ENCODE data around the gene STK17A. TPM values are rescaled to one million over a fixed set of nuclear protein-coding genes. Genes with fewer than 3 reads are reported as not detected.
"Not testable (repeated sequence)": the region's sequence is repeated elsewhere in the genome, so short reads cannot be mapped to it uniquely, and the experiment has no call there.

Gene STK17A
- total RNA-seq, 1 donor from 2014 or later = 15.6 TPM

- Mint-ChIP-seq H3K36me3 (peaks cover 43% of the 10 kb centered on the region), H3K27ac (no peak overlapping the region), H3K27me3 (ENCODE audit: insufficient read depth, low read depth) (no peaks in the 10 kb centered on the region), H3K4me3 (no peak overlapping the region), H3K9me3 (no peaks in the 10 kb centered on the region), H3K4me1 (no peaks in the 10 kb centered on the region)
- Histone ChIP-seq H3K4me1 (no peaks in the 10 kb centered on the region), H3K4me2 (no peak overlapping the region), H3K9ac (no peak overlapping the region), H4K20me1 (ENCODE audit: low read depth) (no peaks in the 10 kb centered on the region), H3K27me3 (no peaks in the 10 kb centered on the region), H3K36me3 (peaks cover 6% of the 10 kb centered on the region), H3K9me3 (ENCODE audit: low read depth) (no peaks in the 10 kb centered on the region), H3F3A (ENCODE audit: low read depth) (no peaks in the 10 kb centered on the region), H3K27ac (no peak overlapping the region), H2AFZ (replicated peaks) (no peak overlapping the region), H3K79me2 (ENCODE audit: low read depth) (no peaks in the 10 kb centered on the region), H3K4me3 (no peak overlapping the region)
- DNase-seq (ENCODE audit: low spot score) = no peak
- TF ChIP-seq EZH2 (IDR thresholded peaks at IDR 0.05) (no peak), EZH2phosphoT487 (IDR thresholded peaks at IDR 0.05) (no peak)
- TF ChIP-seq, protein P1, sequence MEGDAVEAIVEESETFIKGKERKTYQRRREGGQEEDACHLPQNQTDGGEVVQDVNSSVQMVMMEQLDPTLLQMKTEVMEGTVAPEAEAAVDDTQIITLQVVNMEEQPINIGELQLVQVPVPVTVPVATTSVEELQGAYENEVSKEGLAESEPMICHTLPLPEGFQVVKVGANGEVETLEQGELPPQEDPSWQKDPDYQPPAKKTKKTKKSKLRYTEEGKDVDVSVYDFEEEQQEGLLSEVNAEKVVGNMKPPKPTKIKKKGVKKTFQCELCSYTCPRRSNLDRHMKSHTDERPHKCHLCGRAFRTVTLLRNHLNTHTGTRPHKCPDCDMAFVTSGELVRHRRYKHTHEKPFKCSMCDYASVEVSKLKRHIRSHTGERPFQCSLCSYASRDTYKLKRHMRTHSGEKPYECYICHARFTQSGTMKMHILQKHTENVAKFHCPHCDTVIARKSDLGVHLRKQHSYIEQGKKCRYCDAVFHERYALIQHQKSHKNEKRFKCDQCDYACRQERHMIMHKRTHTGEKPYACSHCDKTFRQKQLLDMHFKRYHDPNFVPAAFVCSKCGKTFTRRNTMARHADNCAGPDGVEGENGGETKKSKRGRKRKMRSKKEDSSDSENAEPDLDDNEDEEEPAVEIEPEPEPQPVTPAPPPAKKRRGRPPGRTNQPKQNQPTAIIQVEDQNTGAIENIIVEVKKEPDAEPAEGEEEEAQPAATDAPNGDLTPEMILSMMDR (IDR thresholded peaks at IDR 0.05) = no peak
Observed at GRCh38 chr7:43625980-43626379, 43.1 kb downstream of the STK17A start.

DNA sequence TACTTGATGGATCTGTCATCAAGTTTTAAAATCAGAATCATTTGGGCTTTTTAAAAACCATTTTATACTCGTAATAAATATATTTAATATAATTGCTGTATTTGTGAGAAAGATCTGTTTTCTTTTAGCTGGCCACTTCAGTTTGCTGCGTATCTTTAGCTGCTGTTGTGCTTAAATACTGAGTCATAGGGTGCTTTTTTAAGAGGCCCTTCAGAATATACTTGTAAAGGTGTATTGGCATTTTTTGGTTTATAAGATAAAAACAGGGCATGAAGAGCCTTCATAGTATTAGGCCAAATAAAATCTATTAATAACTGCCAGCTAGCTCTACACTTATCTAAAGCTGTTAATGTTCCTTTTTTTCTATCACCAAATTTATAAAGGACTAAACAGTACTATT is 43.8 kb downstream of the STK17A start:
- H3K27ac ChIP-seq = no peak overlapping the region
- H3K27me3 ChIP-seq = no peaks in the 10 kb centered on the region
- H3K27me3 Mint-ChIP-seq (ENCODE audit: insufficient read depth, low read depth) = no peaks in the 10 kb centered on the region
- H2AFZ ChIP-seq (replicated peaks) = no peak overlapping the region
- H3K36me3 Mint-ChIP-seq = peaks cover 45% of the 10 kb centered on the region
- H3K79me2 ChIP-seq (ENCODE audit: low read depth) = no peaks in the 10 kb centered on the region
- no peak overlapping the region for H3K4me3 ChIP-seq
- no peaks in the 10 kb centered on the region for H3F3A ChIP-seq (ENCODE audit: low read depth)
- H3K9me3 Mint-ChIP-seq = no peaks in the 10 kb centered on the region
- H3K4me1 Mint-ChIP-seq = no peaks in the 10 kb centered on the region
- no peaks in the 10 kb centered on the region for H4K20me1 ChIP-seq (ENCODE audit: low read depth)
- no peak for DNase-seq (ENCODE audit: low spot score)
- H3K4me1 ChIP-seq = no peaks in the 10 kb centered on the region
- no peak overlapping the region for H3K4me3 Mint-ChIP-seq
- H3K9ac ChIP-seq = no peak overlapping the region
- H3K9me3 ChIP-seq (ENCODE audit: low read depth) = no peaks in the 10 kb centered on the region
- no peak overlapping the region for H3K4me2 ChIP-seq
- H3K27ac Mint-ChIP-seq = no peak overlapping the region
- TF ChIP-seq EZH2 (IDR thresholded peaks at IDR 0.05) (no peak), EZH2phosphoT487 (IDR thresholded peaks at IDR 0.05) (no peak)
- TF ChIP-seq, protein P1 (IDR thresholded peaks at IDR 0.05) = no peak
- peaks cover 6% of the 10 kb centered on the region for H3K36me3 ChIP-seq

DNA sequence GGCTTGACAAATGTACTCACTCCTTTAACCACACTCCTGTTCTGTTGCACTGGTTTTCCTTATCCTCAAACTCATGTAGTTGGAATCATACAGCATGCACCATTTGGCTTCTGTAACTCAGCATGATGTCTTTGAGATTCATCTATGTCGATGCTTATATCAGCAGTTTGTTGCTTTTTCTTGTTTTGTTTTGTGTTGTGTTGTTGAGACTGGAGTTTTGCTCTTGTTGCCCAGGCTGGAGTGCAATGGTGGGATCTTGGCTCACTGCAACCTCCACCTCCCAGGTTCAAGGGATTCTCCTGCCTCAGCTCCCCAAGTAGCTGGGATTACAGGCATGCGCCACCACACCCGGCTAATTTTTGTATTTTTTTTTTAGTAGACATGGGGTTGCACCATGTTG is 44.9 kb downstream of the STK17A start:
- not testable (repeated sequence) for H3K36me3 ChIP-seq; H3K27me3 ChIP-seq; H3F3A ChIP-seq (ENCODE audit: low read depth); H3K27ac Mint-ChIP-seq; H3K79me2 ChIP-seq (ENCODE audit: low read depth); DNase-seq (ENCODE audit: low spot score); H3K4me3 ChIP-seq; H3K4me2 ChIP-seq; H3K4me1 Mint-ChIP-seq; H3K4me1 ChIP-seq; H3K9me3 Mint-ChIP-seq; H3K4me3 Mint-ChIP-seq; H3K27me3 Mint-ChIP-seq (ENCODE audit: insufficient read depth, low read depth); H3K9me3 ChIP-seq (ENCODE audit: low read depth); H2AFZ ChIP-seq (replicated peaks); H4K20me1 ChIP-seq (ENCODE audit: low read depth); H3K9ac ChIP-seq; H3K27ac ChIP-seq
- peaks cover 49% of the 10 kb centered on the region for H3K36me3 Mint-ChIP-seq

GRCh38 chr7:43628431-43628830 is 45.5 kb downstream of the STK17A start:
- Mint-ChIP-seq H3K9me3 (no peaks in the 10 kb centered on the region), H3K36me3 (peaks cover 51% of the 10 kb centered on the region), H3K4me1 (no peaks in the 10 kb centered on the region), H3K4me3 (no peak overlapping the region), H3K27me3 (ENCODE audit: insufficient read depth, low read depth) (no peaks in the 10 kb centered on the region), H3K27ac (no peak overlapping the region)
- Histone ChIP-seq H3K36me3 (peaks cover 6% of the 10 kb centered on the region), H3K27ac (no peak overlapping the region), H3K79me2 (ENCODE audit: low read depth) (no peaks in the 10 kb centered on the region), H3K4me2 (no peak overlapping the region), H3K27me3 (no peaks in the 10 kb centered on the region), H3K9me3 (ENCODE audit: low read depth) (no peaks in the 10 kb centered on the region), H3K4me1 (no peaks in the 10 kb centered on the region), H3K4me3 (no peak overlapping the region), H2AFZ (replicated peaks) (no peak overlapping the region), H4K20me1 (ENCODE audit: low read depth) (no peaks in the 10 kb centered on the region), H3K9ac (no peak overlapping the region), H3F3A (ENCODE audit: low read depth) (no peaks in the 10 kb centered on the region)
- DNase-seq (ENCODE audit: low spot score) = no peak
- no peak for TF ChIP-seq EZH2phosphoT487 (IDR thresholded peaks at IDR 0.05)
- TF ChIP-seq, protein P1 (IDR thresholded peaks at IDR 0.05) = no peak
- no peak for TF ChIP-seq EZH2 (IDR thresholded peaks at IDR 0.05)
